Measurements from ENCODE around the gene OR52B6.
A peak's percentile ranks its signal among the peaks of the same experiment; 100 is the strongest.

The OR52B6 gene

GRCh38 chr11:5603326-5603725 lies 22.6 kb downstream of the OR52B6 start:
- in situ Hi-C loops (cut with HindIII; ENCODE audit: low pct_unique_long_range_greater_than_20kb, low sequenced_read_pairs): no loop called here
- no peak for DNase-seq (ENCODE audit: low read depth in 1 of 2, low spot score in 1 of 2)

DNA sequence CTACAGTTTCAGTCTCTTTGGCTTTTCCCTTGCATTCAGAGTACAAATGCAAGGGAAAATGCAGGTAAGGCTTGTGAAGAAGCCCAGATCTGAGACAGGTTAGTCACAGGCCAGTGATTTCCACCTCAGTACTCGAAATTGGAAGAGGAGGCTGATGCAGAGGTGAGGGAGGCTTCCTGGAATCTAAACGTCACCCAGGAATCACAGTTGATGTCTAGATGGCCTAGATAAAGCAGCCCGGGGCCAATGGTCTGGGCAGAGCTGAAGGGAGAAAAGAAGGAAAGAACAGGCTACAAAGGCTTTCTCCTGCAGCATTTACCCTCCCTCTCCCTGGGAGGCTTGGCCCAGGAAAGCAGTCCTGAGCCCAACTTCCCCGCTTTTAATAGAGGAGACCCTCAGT lies 24.2 kb downstream of the OR52B6 start:
- no peak for DNase-seq (ENCODE audit: low read depth in 1 of 2, low spot score in 1 of 2)
- in situ Hi-C loops (cut with HindIII; ENCODE audit: low pct_unique_long_range_greater_than_20kb, low sequenced_read_pairs): no loop called here
- no peak for TF ChIP-seq JUND (IDR thresholded peaks at IDR 0.05; ENCODE audit: low read depth)

More at GRCh38 chr11:5603326-5603725, 22.6 kb downstream of the OR52B6 start:
- no peak for TF ChIP-seq JUND (IDR thresholded peaks at IDR 0.05; ENCODE audit: low read depth)

DNA sequence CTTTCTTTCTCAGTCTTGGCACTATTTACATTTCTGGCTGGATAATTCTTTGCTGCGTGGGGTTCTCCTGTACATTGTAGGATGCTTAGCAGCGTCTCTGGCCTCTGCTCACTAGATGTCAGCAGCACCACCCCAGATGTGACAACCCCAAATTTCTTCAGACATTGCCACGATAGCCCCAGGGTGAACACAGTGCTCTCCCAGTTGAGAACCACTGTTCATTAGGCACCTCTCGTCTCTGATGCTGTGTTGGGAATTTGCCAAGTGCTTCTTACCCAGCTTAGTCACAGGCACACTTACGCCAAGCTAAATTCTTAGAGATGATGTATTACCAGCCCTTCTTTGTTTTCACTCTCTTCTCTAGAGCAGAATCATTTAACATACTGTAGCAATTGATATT lies 25.2 kb downstream of the OR52B6 start:
- in situ Hi-C loops (cut with HindIII; ENCODE audit: low pct_unique_long_range_greater_than_20kb, low sequenced_read_pairs): no loop called here
- no peak for DNase-seq (ENCODE audit: low read depth in 1 of 2, low spot score in 1 of 2)
- no peak for TF ChIP-seq JUND (IDR thresholded peaks at IDR 0.05; ENCODE audit: low read depth)

- no peak for DNase-seq (ENCODE audit: low read depth in 1 of 2, low spot score in 1 of 2)
- no peak for TF ChIP-seq JUND (IDR thresholded peaks at IDR 0.05; ENCODE audit: low read depth)
- in situ Hi-C loops (cut with HindIII; ENCODE audit: low pct_unique_long_range_greater_than_20kb, low sequenced_read_pairs): no loop called here
These were observed 28.1 kb downstream of the OR52B6 start for GRCh38 chr11:5608808-5609207.

DNA sequence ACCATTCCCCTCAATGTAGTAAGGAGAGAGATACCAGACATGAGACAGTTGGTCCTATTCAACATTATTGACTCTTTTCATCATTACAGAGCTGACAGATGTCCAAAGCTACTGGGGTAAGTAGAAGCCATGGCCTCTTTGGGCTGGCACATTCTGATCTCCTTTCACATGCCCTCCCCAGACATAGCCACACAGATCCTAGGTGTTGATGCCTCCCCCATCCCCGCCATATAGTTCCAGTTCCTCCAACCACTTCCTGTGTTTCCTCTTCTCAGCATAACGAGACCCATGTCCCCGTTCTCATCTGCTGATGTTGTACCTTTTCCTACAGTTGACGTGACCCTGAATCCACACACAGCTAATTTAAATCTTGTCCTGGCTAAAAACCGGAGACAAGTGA lies 29.8 kb downstream of the OR52B6 start:
- DNase-seq (ENCODE audit: low read depth in 1 of 2, low spot score in 1 of 2): no peak

DNA sequence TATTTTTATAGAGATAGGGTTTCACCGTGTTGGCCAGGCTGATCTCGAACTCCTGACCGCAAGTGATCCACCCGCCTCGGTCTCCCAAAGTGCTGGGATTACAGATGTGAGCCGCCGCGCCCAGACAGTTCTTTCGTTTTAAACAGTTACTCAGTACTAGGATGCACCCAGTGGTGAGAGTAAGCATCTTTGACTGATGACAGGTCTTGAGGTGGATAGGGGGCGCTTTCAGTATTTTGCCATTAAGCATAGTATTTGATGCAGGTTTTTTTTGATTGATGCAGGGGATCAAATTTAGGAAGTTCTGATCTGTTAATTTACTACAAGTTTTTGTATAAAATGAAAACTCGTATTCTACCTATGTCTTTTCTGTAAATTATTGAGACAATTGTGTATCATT lies 30.9 kb downstream of the OR52B6 start:
- TF ChIP-seq JUND (IDR thresholded peaks at IDR 0.05; ENCODE audit: low read depth): no peak
- in situ Hi-C loops (cut with HindIII; ENCODE audit: low pct_unique_long_range_greater_than_20kb, low sequenced_read_pairs): no loop called here
- no peak for DNase-seq (ENCODE audit: low read depth in 1 of 2, low spot score in 1 of 2)

More for the DNA sequence above, 29.8 kb downstream of the OR52B6 start:
- in situ Hi-C loops (cut with HindIII; ENCODE audit: low pct_unique_long_range_greater_than_20kb, low sequenced_read_pairs): no loop called here
- TF ChIP-seq JUND (IDR thresholded peaks at IDR 0.05; ENCODE audit: low read depth): no peak

- in situ Hi-C loops (cut with HindIII; ENCODE audit: low pct_unique_long_range_greater_than_20kb, low sequenced_read_pairs): no loop called here
- no peak for TF ChIP-seq JUND (IDR thresholded peaks at IDR 0.05; ENCODE audit: low read depth)
- no peak for DNase-seq (ENCODE audit: low read depth in 1 of 2, low spot score in 1 of 2)
These were observed 38.1 kb downstream of the OR52B6 start for GRCh38 chr11:5618807-5619206.

GRCh38 chr11:5620651-5621521 lies 40.2 kb downstream of the OR52B6 start:
- peak in 1 of 2 experiments; percentile 70 for DNase-seq (ENCODE audit: low read depth in 1 of 2, low spot score in 1 of 2)
- in situ Hi-C loops (cut with HindIII; ENCODE audit: low pct_unique_long_range_greater_than_20kb, low sequenced_read_pairs): no loop called here
- TF ChIP-seq JUND (IDR thresholded peaks at IDR 0.05; ENCODE audit: low read depth): no peak

- in situ Hi-C loops (cut with HindIII; ENCODE audit: low pct_unique_long_range_greater_than_20kb, low sequenced_read_pairs): no loop called here
- TF ChIP-seq JUND (IDR thresholded peaks at IDR 0.05; ENCODE audit: low read depth): no peak
- no peak for DNase-seq (ENCODE audit: low read depth in 1 of 2, low spot score in 1 of 2)
These were observed 40.9 kb downstream of the OR52B6 start for GRCh38 chr11:5621580-5621979.

DNA sequence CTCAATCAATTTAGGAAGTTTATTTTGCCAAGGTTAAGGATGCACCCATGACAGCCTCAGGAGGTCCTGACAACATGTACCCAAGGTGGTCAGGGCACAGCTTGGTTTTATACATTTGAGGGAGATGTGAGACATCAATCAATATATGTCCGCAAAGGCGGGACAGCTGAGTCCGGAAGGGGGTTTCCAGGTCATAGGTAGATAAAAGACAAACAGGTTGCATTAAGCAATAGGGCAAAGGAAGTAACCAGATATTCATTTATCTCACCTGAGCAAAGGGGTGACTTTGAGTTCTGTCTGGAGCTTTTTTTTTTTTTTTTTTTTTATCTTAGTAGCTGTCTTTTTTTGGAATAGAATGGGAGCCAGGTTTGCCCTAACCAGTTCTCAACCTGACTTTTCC lies 42.1 kb downstream of the OR52B6 start:
- no peak for TF ChIP-seq JUND (IDR thresholded peaks at IDR 0.05; ENCODE audit: low read depth)
- in situ Hi-C loops (cut with HindIII; ENCODE audit: low pct_unique_long_range_greater_than_20kb, low sequenced_read_pairs): no loop called here
- DNase-seq (ENCODE audit: low read depth in 1 of 2, low spot score in 1 of 2): no peak

- no peak for TF ChIP-seq JUND (IDR thresholded peaks at IDR 0.05; ENCODE audit: low read depth)
- peak; percentile 72 to 77 for DNase-seq (ENCODE audit: low read depth in 1 of 2, low spot score in 1 of 2)
- in situ Hi-C loops (cut with HindIII; ENCODE audit: low pct_unique_long_range_greater_than_20kb, low sequenced_read_pairs): no loop called here
These were observed 44.0 kb downstream of the OR52B6 start, which contains the start of gene TRIM34 for GRCh38 chr11:5624489-5625279. Gene TRIM34, plus strand, starts transcription at chr11:5625001. Its CDS starts 7,331 bp downstream, at chr11:5632332.

GRCh38 chr11:5625281-5625680 lies 44.6 kb downstream of the OR52B6 start:
- DNase-seq (ENCODE audit: low read depth in 1 of 2, low spot score in 1 of 2): no peak
- TF ChIP-seq JUND (IDR thresholded peaks at IDR 0.05; ENCODE audit: low read depth): no peak
- in situ Hi-C loops (cut with HindIII; ENCODE audit: low pct_unique_long_range_greater_than_20kb, low sequenced_read_pairs): no loop called here

DNA sequence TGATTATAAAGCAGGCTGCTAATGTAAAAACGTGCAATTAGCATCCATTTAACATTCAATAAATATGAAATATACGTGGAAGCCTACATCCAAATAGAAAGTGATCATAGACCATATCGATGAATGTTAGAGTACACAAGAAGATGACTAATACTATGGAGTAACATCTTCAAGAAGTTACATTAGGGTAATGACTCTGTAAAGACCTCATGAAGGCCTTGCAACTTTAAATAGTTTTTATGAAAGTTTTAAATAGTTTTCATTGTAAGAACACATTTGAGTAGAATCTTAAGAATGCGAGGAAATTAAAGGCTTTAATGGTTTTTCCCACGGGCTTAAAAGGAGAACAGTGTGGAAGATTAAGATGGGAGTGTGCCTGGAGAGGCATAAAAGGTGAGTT lies 45.5 kb downstream of the OR52B6 start:
- in situ Hi-C loops (cut with HindIII; ENCODE audit: low pct_unique_long_range_greater_than_20kb, low sequenced_read_pairs): no loop called here
- no peak for TF ChIP-seq JUND (IDR thresholded peaks at IDR 0.05; ENCODE audit: low read depth)

More for the DNA sequence above, 45.5 kb downstream of the OR52B6 start:
- no peak for DNase-seq (ENCODE audit: low read depth in 1 of 2, low spot score in 1 of 2)

Measured in T47D (cell line).